Measurements from ENCODE around the gene PTPRM.

The PTPRM gene

DNA sequence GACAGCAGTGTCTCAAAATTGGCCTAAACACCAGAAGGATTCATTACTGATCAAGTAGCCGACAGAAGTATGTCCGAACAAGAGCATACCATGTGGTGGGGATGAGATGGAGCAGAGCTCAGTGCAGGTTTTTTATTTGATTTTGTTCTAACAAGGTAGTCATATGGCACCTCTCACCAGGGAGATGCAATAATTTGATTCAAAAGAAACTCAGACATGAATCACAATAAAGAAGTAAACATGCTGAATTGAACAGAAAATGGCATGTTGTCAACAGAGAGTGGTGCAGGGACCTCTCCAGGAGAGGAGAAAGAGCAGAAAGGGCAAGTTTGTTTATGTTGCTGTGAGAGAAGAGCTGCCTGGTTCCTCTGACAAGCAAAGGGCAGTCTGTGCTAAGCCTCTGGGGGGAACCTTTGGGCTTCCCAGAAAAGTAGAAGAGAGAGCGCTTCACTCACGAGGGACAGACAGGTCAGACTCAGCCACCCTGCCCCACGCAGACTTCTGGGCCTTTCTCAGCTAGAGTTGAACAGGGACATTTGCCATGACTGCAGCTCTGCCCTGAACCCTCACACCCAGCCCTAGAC is 690.8 kb downstream of the PTPRM start:
- no peak for DNase-seq

GRCh38 chr18:8260319-8260718 is 693.2 kb downstream of the PTPRM start:
- DNase-seq, result no peak

DNA sequence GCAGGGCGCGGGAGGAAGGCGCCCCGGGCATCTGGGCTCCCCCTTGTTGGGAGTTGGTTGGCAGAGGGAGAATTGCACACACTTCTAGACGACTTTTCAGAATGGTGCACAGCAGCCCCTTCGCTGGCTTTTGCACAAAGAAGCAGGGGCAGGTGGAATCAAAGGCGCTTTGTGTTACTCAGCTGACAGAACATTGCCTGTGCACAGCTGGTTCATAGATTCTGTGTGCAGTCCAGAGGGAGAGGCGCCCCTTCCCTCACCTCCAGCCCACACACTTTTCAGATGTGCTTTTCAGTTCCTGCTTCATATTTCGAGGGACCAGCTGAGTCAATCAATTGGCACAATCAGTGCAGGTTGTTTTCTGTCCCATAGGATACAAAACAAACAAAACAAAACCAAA is 693.7 kb downstream of the PTPRM start:
- DNase-seq, result no peak

- DNase-seq, result no peak
Measured at GRCh38 chr18:8261651-8262091, 694.6 kb downstream of the PTPRM start.

DNA sequence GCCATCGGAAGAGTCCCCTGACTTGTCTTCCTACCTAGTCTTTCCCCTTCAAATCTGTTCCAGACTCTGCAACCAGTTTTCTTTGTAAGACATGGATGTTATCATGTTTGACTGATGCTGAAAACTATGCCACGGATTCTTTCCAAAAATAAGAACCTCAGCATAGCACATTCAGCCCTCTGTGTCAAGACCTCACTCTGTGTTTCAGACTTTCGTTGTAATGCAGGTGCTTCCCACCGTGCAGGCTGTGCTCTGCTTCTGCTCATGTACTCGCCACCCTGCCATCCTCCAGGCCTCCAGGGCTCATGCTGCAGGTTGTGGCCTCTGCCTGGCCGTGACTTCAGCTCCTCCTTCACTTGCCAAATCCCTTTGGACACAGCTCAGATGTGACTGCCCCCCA is 695.1 kb downstream of the PTPRM start:
- DNase-seq, result no peak

GRCh38 chr18:8264116-8264515 is 697.0 kb downstream of the PTPRM start:
- DNase-seq, result no peak

DNA sequence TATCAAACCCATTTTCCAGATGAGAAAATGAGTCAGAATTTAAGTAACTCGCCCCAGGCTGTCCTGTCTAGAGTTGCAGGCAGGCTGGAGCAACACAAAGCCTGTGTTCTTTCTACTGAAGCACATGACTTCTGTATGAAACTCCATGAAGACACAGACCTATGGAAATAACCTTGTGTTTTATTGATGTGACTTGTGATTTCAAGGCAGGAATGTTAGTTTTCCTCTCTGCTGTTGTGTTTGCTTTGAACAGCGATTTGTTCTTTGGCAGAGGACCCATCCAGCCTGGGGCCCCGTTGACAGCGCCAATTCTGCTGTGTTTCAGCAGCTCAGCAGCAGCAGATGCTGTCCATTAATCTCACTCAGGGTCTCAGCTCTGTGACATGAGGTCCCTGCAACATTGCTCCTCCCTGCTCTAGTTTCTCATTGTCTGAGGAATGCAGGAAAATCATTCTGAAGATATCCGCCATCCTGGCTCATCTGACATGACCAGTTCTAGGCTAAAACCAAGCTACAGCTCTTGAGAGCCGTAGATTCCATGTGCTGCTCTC is 697.8 kb downstream of the PTPRM start:
- no peak for DNase-seq

GRCh38 chr18:8272254-8272653 is 705.1 kb downstream of the PTPRM start:
- no peak for DNase-seq

GRCh38 chr18:8274370-8274769 is 707.3 kb downstream of the PTPRM start:
- no peak for DNase-seq

DNA sequence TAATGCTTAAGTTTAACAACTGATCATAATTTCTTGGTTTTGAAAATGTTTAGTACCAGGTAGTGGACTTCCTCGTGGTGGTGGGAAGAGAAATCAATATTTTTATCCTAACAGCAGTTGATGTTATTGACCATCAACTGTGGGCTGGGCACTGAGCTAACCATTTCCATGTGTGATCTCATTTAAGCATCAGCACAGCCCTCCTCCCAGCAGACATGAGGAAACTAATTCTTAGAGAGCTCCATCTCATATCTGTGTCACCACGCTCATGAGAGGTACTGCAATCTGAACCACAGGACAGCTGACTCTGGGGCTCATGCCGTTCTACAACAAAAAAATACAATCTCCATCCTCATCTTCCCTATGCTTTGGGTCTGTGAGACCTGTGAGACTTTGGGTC is 709.3 kb downstream of the PTPRM start:
- no peak for DNase-seq

GRCh38 chr18:8277270-8277669 is 710.2 kb downstream of the PTPRM start:
- no peak for DNase-seq

DNA sequence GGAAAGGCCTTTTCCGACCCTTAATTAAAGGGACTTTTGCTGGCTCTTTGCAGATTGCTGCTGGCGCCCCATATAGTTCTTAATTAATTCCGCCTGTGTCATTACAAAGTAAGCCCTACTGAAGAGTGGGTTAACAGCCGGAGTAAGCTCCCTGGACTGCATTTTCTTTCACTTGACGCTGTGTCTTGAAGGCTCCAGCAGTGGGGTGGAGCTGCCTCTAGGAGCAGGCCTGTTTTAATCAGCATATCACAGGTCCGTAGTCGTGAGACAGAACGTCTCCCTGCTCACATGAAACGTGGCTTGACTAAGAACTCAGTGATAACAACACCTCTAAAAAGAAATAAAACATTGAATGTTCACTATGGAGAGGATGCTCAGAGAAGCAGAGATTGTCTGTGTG is 712.2 kb downstream of the PTPRM start:
- DNase-seq, result no peak

DNA sequence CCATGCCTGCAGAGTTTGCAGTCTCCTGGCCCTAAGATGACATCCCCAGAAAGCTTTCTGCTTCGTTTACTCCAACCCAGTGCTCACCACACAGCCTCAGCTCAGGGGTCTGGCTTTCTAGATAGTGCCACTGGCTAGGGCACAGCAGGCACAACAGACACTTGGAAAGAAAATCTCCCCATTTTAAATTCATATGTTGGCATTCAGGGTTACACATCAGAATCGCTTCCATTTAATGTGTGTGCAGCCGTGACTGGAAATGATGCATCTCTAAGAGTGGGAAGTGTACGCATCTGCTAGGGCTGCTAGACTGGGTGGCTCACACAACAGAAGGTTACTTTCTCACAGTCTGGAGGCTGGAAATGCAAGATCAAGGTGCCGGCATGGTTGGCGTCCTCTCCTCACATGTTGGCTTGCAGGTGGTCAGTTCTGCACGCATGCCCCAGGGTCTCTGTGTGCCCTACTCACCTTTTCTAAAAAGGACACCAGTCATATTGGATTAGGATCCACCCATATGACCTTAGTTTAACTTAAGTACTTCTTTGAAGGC is 712.7 kb downstream of the PTPRM start:
- no peak for DNase-seq

- no peak for DNase-seq
Measured at GRCh38 chr18:8283891-8284585, 716.9 kb downstream of the PTPRM start.

DNA sequence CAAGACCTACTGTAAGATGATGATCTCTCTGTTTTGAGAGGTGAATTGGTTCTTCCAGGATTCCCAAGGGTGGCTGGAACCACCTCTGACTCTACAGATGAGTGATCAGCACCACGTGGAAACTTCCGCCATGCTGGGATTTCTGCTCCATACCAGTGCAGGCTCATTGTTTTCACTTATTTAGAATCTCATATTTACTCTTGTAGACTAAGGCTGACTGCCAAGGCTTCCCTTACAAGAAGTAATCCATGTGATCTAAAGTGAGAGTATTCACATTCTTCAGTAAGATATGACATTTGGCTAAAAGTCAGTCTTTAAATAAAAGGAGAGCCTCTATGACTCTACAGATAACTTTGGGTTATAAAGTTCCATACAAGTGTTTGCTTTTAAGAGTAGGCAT is 719.2 kb downstream of the PTPRM start:
- no peak for DNase-seq

- DNase-seq, result no peak
Measured at GRCh38 chr18:8287196-8287885, 720.2 kb downstream of the PTPRM start.

- DNase-seq, result no peak
Measured at GRCh38 chr18:8288472-8289195, 721.5 kb downstream of the PTPRM start.

DNA sequence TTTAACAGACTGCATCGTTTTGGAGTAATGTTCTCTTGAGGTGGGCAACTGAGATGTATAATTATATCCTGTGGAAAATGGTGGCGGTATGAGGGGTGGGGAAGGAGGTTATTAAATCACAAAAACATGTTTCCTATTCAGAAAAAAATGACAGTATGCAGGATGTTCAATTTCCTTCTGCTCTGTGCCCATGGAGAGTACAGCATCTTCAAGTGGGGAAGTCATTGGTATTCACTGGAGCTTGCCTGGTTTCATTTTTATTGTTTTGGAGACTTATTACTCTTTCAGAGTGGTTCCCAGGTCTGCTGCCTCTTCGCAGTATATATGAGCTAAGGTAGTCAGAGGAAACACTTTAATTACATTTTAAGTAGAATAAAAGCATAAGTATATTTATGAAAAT is 723.3 kb downstream of the PTPRM start:
- DNase-seq, result no peak

DNA sequence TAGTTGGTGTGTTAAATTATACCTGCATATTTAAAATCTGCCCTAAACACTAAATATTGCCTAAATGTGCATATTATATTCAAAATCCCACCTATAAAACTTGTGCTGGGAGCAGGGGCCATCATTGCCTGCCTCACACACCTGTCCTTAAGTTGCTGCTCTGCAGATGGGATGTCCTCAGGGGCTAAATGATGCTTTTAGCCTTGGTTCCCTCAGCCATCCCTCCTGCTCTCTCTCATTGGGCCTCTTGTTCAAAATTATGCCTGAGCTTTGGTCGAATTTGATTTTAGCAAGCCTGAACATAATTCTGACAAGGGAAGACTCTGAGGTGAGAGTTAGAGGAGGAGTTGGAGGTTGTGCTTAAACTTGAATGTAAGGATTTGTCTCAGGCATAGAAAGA is 723.8 kb downstream of the PTPRM start:
- no peak for DNase-seq

DNA sequence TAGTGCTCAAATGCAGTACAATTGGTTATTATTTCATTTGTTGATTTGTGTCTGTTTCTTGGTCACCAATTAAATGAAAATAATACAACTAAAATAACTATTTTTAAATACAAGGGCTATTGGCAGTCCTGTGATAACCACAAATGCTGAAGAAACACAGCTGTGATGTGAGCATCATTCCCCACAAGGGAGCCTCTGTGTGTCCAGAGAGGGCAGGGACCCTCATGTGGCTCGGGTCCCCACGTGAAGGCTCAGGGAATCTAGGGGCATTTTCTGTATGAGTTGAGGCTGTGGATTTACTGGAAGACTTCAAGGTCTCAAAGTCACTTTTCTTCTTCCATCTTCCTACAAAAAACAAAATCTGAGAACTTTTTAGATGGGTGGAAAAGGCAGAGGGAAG is 726.1 kb downstream of the PTPRM start:
- DNase-seq, result no peak

GRCh38 chr18:8296886-8297616 is 729.9 kb downstream of the PTPRM start:
- DNase-seq, result no peak

- no peak for DNase-seq
Measured at GRCh38 chr18:8298186-8298585, 731.1 kb downstream of the PTPRM start.
